Liver (tissue), 9 donors: Measurements from ENCODE around the gene SLC6A17. TPM values are rescaled to one million over a fixed set of nuclear protein-coding genes. Genes with fewer than 3 reads are reported as not detected.

ENCODE experiments used
- DNase-seq: peaks from one replicate; pipeline ENCODE4 v3.0.0-alpha.2; 2017; ENCODE audit warnings: low spot score
- H3K27ac ChIP-seq, 2 donors: one replicate each; pipeline ENCODE4 v1.7.0; 2013; ENCODE audit warnings: inconsistent platforms in 2 of 2, low read length in 2 of 2, control low read depth in 1 of 2, low read depth in 1 of 2, mild to moderate bottlenecking in 1 of 2
- H3K27me3 ChIP-seq, 4 donors: one replicate each; pipeline versions ENCODE4 v1.6.1 to v1.7.0; 2013; ENCODE audit warnings: low read length in 3 of 4, inconsistent platforms in 1 of 4, mild to moderate bottlenecking in 1 of 4, moderate library complexity in 1 of 4; ENCODE audit not compliant: control insufficient read depth in 4 of 4, insufficient read depth in 4 of 4
- H3K36me3 ChIP-seq, 4 donors: one replicate each; pipeline versions ENCODE4 v1.6.1 to v1.7.0; 2013; ENCODE audit warnings: low read length in 3 of 4, mild to moderate bottlenecking in 3 of 4, low read depth in 1 of 4, moderate library complexity in 1 of 4; ENCODE audit not compliant: control insufficient read depth in 4 of 4, insufficient read depth in 3 of 4
- H3K4me1 ChIP-seq, 4 donors: one replicate each; pipeline versions ENCODE4 v1.6.1 to v1.7.0; 2013; ENCODE audit warnings: low read length in 3 of 4, mild to moderate bottlenecking in 3 of 4, moderate library complexity in 1 of 4; ENCODE audit not compliant: control insufficient read depth in 4 of 4, insufficient read depth in 4 of 4
- H3K4me3 ChIP-seq, 3 donors: one replicate each; pipeline versions ENCODE4 v1.6.1 to v1.7.0; 2013; ENCODE audit warnings: low read length in 3 of 3, control low read depth in 1 of 3, low read depth in 1 of 3, mild to moderate bottlenecking in 1 of 3
- H3K9ac ChIP-seq, 2 donors: one replicate each; pipeline ENCODE4 v1.7.0; 2013; ENCODE audit warnings: low read length in 2 of 2, mild to moderate bottlenecking in 2 of 2, moderate library complexity in 2 of 2, control low read depth in 1 of 2, low read depth in 1 of 2
- H3K9me3 ChIP-seq, 4 donors: one replicate each; pipeline versions ENCODE4 v1.6.1 to v1.7.0; 2013; ENCODE audit warnings: low read length in 3 of 4; ENCODE audit not compliant: control insufficient read depth in 4 of 4
- FOXA1 ChIP-seq: IDR thresholded peaks from 2 replicates; pipeline ENCODE4 v1.6.1; 2016; ENCODE audit warnings: antibody characterized with exemption
- FOXA2 ChIP-seq: IDR thresholded peaks from 2 replicates; pipeline ENCODE4 v1.6.1; 2016; ENCODE audit warnings: antibody characterized with exemption
- GABPA ChIP-seq, 2 donors: IDR thresholded peaks in 1 of 2; conservative IDR thresholded peaks in 1 of 2; 2 replicates each; pipeline ENCODE4 v1.6.1; 2016; ENCODE audit warnings: antibody characterized with exemption in 2 of 2, mild to moderate bottlenecking in 1 of 2, moderate library complexity in 1 of 2
- HNF4G ChIP-seq: IDR thresholded peaks from 2 replicates; pipeline ENCODE4 v1.6.1; 2016; ENCODE audit warnings: antibody characterized with exemption
- SP1 ChIP-seq: IDR thresholded peaks from 2 replicates; pipeline ENCODE4 v1.6.1; 2018; ENCODE audit warnings: antibody characterized with exemption, mild to moderate bottlenecking
- WGBS: extraction: QIAGEN DNeasy Blood & Tissue Kit; methylation state at CpG from one replicate; pipeline ENCODE4 v1.1.7; 2013; 5-methylcytosine and 5-hydroxymethylcytosine counted together
- polyA plus RNA-seq, 2 donors: library from polyadenylated mRNA; stranded (reverse) in 1 of 2; unstranded in 1 of 2; fragments of 200-250 nt in 1 of 2; fragments of >200 nt in 1 of 2; fragmentation: Nextera tagmentation in 1 of 2; extraction: Ambion mirVana in 1 of 2; gene quantifications; one replicate each; pipeline versions ENCODE4 v1.2.1 to v1.2.3, GENCODE V29; 2013 to 2015
- total RNA-seq, 2 donors: library from RNA; depleted of rRNA; stranded (reverse); fragments of >200 nt; gene quantifications; one replicate each; pipeline ENCODE4 v1.2.3, GENCODE V29; 2014
- TF ChIP-seq, protein P1 (sequence below): IDR thresholded peaks from 2 replicates; pipeline ENCODE4 v1.6.1; 2016; ENCODE audit warnings: antibody characterized with exemption, mild to moderate bottlenecking
- TF ChIP-seq, protein P2 (sequence below): fragments of 150-350 bp; IDR thresholded peaks from 2 replicates; pipeline ENCODE4 v1.5.1; 2017; ENCODE audit warnings: improper control_type of control experiment, low read depth, low read length; ENCODE audit not compliant: missing input control
- TF ChIP-seq, protein P3 (sequence below): IDR thresholded peaks from 2 replicates; pipeline ENCODE4 v1.6.1; 2016; ENCODE audit warnings: antibody characterized with exemption
- donor health status: healthy.
- donor health status: healthy.
- donor health status: healthy.
- donor health status: healthy.
- donor health status: healthy.

The SLC6A17 gene
- total and polyA plus RNA-seq, 4 donors: not detected

DNA sequence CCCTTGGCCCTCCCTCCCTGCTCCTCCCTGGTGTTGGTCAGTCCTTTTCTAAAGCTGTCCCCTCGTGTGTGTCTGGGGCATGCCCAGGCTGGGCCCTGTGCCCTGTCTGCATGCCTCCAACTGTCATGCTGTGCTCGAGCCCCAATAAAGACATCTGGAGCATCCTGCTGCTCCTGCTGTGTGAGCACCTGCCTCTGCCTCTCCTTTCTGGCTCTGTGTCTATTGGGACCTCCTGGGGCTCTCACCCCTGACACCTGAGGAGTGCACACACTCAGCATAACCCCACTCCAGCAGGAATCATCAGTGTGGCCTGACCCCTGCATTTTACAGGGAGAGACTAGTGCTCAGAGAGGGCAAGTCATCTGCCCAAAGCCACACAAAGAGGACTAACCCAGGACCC is 83.6 kb downstream of the SLC6A17 start (continued):
- TF ChIP-seq, protein P1, sequence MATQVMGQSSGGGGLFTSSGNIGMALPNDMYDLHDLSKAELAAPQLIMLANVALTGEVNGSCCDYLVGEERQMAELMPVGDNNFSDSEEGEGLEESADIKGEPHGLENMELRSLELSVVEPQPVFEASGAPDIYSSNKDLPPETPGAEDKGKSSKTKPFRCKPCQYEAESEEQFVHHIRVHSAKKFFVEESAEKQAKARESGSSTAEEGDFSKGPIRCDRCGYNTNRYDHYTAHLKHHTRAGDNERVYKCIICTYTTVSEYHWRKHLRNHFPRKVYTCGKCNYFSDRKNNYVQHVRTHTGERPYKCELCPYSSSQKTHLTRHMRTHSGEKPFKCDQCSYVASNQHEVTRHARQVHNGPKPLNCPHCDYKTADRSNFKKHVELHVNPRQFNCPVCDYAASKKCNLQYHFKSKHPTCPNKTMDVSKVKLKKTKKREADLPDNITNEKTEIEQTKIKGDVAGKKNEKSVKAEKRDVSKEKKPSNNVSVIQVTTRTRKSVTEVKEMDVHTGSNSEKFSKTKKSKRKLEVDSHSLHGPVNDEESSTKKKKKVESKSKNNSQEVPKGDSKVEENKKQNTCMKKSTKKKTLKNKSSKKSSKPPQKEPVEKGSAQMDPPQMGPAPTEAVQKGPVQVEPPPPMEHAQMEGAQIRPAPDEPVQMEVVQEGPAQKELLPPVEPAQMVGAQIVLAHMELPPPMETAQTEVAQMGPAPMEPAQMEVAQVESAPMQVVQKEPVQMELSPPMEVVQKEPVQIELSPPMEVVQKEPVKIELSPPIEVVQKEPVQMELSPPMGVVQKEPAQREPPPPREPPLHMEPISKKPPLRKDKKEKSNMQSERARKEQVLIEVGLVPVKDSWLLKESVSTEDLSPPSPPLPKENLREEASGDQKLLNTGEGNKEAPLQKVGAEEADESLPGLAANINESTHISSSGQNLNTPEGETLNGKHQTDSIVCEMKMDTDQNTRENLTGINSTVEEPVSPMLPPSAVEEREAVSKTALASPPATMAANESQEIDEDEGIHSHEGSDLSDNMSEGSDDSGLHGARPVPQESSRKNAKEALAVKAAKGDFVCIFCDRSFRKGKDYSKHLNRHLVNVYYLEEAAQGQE: no peak

DNA sequence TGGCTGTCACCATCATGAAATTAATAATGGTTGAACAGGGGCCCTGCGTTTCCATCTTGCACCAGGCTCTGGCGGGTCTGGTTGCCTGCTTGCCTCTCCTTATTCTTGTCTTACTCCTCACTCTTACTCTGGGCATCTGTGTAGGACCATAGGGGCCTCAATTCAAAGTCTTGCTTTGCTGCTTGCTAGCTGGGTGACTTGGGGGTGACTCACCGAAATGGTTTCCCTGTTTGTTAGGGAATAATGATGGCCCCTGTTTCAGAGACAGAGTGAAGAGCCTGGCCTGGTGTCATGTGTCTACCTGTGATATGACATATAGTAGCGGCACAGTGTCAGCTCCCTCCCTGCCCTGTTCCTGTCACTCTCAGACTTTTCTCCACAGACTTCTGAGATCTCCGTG is 84.4 kb downstream of the SLC6A17 start:
- no peaks in the 10 kb centered on the region for H3K36me3 ChIP-seq
- no peak overlapping the region for H3K9ac ChIP-seq
- no peak for DNase-seq
- no peaks in the 10 kb centered on the region for H3K4me1 ChIP-seq
- no peaks in the 10 kb centered on the region for H3K27me3 ChIP-seq
- H3K27ac ChIP-seq: peak overlapping the region in 1 of 2 donors; percentile 61
- no peak overlapping the region for H3K4me3 ChIP-seq
- no peaks in the 10 kb centered on the region for H3K9me3 ChIP-seq
- WGBS: 88% methylated on average over 5 of the region's 5 CpGs
- no peak for TF ChIP-seq FOXA1
- no peak for TF ChIP-seq FOXA2
- TF ChIP-seq, protein P2, sequence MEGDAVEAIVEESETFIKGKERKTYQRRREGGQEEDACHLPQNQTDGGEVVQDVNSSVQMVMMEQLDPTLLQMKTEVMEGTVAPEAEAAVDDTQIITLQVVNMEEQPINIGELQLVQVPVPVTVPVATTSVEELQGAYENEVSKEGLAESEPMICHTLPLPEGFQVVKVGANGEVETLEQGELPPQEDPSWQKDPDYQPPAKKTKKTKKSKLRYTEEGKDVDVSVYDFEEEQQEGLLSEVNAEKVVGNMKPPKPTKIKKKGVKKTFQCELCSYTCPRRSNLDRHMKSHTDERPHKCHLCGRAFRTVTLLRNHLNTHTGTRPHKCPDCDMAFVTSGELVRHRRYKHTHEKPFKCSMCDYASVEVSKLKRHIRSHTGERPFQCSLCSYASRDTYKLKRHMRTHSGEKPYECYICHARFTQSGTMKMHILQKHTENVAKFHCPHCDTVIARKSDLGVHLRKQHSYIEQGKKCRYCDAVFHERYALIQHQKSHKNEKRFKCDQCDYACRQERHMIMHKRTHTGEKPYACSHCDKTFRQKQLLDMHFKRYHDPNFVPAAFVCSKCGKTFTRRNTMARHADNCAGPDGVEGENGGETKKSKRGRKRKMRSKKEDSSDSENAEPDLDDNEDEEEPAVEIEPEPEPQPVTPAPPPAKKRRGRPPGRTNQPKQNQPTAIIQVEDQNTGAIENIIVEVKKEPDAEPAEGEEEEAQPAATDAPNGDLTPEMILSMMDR: no peak
- no peak for TF ChIP-seq SP1
- TF ChIP-seq, protein P1: no peak
- TF ChIP-seq, protein P3, sequence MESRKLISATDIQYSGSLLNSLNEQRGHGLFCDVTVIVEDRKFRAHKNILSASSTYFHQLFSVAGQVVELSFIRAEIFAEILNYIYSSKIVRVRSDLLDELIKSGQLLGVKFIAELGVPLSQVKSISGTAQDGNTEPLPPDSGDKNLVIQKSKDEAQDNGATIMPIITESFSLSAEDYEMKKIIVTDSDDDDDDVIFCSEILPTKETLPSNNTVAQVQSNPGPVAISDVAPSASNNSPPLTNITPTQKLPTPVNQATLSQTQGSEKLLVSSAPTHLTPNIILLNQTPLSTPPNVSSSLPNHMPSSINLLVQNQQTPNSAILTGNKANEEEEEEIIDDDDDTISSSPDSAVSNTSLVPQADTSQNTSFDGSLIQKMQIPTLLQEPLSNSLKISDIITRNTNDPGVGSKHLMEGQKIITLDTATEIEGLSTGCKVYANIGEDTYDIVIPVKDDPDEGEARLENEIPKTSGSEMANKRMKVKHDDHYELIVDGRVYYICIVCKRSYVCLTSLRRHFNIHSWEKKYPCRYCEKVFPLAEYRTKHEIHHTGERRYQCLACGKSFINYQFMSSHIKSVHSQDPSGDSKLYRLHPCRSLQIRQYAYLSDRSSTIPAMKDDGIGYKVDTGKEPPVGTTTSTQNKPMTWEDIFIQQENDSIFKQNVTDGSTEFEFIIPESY: no peak
- no peak for TF ChIP-seq HNF4G
- no peak for TF ChIP-seq GABPA (IDR thresholded peaks at IDR 0.05 in 1 of 2, conservative IDR thresholded peaks at IDR 0.05 in 1 of 2)
